NCI-H774 (cell line): ENCODE results near the gene GPANK1.

Source experiments
- DNase-seq: peaks from one replicate; lab custom pipeline; 2025; lab: John Stamatoyannopoulos, UW

GPANK1 gene

DNA sequence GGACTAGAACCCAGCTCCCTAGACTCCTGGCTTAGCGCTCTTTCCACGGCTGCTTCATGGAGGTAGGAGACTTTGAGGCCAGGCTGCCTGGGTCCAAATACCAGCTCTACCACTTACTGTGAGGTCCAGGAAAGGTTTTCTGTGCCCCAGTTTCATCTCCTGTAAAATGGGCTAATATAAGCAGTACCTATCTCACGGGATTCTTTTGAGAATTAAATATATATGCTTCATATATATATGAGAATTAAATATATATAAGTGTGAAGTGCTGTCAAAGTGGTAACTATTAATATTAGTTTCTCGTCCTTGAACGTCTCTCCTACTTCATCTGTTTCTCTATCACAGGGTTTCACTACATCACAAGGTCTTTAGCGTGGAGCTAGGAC lies 26.3 kb upstream of the GPANK1 start:
- no peak for DNase-seq

GRCh38 chr6:31690231-31691077 lies 25.7 kb upstream of the GPANK1 start:
- no peak for DNase-seq

DNA sequence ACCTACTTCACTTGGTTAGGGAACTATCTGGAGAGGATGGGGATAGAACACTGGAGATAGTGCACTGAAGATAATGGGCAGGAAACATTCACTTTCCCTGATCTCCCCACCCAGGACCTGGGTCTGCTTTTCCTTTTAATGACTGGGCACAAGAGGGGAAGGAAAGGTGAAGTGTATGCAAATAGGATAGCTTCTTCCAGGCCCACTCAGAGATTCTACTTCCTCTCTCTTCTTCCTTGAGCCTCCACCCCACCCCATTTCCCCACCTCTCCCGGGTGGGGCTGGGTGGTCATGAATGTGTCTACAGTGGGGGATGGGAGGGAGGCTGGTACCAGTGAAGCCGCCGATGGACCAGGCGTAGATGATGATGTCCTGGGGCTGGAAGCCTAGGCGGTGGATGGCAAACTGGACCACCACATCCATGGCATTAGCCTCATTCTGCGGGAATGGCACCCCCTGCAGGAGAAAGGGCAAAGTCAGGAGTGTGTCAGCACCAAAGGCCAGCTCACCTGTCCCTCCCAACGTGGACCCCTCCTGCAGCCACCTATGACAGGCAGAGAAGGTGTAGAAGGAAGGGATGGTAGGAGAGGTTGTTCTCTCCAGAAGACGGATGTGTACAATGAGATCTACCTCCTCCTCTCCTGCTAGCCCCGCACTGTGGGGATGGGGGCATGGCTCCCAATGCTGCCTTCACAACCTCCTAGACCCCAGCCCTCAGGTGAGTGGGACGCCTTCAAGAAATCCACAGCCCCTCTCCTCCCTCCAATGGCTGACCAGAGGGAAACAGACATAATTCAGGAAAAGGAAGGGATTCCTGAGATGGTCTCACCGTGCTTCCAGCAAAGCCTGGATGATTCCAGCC lies 24.7 kb upstream of the GPANK1 start:
- no peak for DNase-seq

DNA sequence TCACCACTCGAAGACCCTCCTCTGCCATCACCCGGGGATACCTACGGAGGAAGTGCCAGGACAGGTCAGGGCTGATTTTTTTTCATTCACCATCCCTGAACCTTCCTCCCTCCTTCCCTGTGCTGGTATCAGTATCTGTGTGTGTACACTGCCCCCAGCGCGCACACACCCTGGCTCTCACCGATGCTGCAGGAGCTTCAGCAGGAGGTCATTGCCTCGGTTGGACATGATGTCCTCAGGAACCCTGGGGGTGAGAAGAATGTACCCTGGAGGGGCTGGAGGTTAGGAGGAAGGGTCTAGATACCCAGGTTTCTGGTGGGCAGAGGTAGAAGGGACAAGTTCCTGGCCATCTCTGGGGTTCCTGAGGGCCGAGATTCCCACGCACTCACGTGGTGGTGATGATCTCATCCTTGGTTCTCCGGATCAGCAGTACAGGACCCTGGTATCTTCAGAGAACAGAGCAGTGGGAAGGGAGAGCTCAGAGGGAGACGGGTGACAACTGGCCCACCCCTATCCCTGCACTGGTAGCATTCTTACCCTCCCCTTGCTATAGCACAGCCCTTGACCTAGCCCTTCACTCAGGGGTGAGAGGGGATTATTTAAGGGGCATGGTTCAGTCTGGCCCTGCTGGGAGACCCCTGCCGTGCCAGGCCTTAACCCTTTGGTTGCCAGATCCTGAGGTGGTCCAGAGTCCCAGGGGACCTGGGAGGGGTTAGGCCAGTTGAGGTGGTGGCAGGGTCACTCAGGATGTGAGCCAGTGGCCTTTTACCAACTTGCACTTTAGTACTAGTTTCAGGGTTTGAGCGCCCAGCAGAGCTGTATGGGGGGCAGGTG lies 23.3 kb upstream of the GPANK1 start:
- DNase-seq, result no peak

DNA sequence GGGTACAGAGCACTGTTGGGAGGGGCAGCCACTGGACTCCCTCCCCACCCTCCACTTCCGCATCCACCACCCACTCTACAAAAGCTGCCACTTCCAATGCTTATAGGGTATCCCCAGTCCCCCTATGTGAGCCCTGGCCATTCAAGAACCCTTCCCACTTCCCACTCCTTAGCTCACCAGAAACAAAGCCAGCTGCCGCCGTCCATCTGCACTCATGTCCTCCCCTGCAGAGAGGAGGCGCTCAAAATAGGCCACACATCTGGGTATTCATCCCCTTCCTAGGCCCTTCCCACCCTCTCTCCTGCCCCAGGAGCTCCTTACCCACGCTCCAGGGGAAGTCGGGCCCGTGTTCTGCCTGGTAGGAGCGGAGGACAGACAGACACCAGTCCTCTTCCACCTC lies 22.5 kb upstream of the GPANK1 start:
- DNase-seq, result no peak

DNA sequence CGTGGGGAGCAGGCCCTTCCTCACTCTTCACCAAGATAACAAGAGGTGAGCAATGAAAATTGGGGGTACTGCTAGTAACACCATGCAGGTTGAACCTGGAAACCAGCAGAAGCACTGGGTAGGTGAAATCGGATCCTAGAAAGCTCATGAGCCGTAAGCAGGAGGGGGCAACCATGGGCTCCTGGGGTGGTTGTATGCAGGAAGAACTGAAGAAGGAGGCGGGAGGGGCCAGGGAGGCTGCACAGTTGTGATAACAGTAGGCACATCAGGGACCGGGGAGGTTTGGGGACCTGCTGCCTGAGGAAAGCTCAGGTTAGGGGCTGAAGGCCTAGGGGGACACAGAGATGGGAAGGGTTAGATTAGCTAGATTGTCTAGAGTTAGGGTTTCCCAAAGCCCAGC lies 21.7 kb upstream of the GPANK1 start:
- no peak for DNase-seq

DNA sequence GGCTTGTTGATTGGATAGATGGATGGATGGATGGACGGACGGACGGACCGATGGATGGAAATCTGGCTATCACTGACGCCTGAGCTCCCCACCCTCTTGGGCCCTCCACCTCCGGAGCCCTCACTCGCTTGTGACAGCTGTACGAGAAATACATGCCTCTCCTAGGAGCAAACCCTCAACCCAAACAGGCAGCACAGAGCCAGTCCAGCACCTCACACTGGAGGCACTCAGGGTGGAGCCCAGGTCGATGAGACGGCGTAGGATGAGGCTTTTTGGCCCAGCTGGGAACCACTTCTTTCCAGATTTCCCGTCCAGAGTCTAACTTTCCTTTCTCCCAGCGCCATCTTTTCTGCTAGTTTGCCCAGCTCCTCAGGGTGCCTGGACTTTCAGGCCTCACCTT lies 18.8 kb upstream of the GPANK1 start:
- no peak for DNase-seq

DNA sequence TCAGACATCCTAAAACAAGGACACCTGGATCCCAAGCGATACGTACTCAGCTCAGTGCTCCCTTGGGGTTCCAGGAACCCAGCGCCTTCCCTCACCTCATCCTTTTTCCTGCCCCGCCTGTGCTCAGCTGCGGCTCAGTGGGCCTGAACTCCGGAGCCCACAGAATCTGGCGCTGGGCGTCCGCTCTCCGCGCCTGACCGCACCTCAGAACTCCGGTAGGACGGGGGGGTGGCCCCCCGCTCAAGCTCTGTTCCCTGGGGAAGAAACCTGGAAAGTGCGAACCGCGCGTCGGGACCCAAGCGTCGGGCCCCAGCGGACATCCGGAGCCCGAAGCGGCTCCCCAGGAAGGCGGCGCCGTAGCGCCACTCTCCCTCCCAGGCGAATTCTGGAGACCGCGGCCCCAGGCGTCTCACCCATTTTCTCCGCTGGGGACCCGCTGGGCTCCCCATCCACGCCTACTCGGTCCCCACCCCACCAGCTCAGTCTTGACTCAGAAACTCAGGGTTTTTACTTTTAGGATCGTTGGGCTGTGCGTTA lies 16.4 kb upstream of the GPANK1 start:
- peak; percentile 36 for DNase-seq

DNA sequence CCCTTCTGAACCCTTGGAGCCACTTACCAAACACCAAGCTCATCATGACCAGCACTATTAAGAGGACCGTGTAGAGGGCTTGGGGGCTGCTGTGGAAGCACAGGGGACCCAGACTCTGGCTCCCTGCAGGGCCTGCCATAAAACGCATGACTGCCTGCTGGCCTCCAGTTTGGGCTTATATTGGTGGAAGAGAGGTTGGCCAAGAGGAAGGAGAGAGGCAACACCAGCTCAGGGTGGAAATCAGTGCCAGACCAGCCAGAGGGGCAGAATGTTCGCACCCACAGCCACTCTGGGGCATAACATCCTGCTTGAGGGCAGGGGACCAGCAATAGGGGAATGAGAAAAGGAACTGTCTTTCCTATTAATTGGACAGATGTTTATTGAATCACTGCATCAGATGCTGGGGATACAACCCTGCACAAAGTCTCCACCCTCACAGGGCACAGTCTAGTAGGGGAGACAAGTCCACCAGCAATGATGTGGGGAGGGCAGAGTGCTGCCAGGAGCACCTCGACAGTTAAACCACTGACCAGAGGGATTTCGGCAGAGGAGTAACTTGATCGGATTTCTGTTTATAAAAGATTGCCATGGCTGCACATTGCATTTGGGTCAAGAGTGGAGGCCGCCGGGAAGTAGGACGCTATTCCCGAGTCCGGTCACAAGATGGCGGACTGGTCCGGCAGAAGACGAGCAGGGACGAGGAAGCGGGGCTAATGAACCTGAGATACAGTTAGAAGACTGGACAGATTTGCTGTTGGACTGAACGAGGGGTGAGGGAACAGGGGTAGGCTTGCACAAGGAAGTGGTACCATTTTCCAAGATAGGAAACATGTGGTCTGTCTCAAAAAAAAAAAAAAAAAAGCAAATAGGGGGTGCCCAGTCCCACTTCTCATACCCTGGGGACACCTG lies 15.7 kb upstream of the GPANK1 start, which contains the start of gene LY6G5C:
LY6G5C (minus strand) TSS at position 842 of the 909 bp plus-strand sequence; CDS start at position 148, 694 bp downstream.
- DNase-seq, result peak; percentile 60

DNA sequence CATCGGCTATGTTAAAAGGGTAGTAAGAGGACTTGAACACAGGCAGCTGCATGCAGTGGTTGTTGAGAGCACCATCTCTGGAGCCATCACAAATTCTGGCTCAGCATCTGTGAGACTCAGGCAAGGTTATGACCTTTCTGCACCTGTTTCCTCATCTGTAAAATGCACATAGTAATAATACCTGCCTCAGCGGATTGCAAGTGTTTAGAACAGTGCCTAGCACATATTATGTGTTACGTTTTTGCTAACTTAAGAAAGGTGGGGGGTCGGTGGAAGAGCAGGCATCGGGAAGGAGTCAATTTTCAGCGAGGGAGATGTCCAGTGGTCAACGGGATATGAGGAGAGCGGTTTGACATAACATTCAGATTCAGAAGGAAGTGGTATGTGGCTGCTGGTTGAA lies 13.2 kb upstream of the GPANK1 start:
- DNase-seq, result no peak

DNA sequence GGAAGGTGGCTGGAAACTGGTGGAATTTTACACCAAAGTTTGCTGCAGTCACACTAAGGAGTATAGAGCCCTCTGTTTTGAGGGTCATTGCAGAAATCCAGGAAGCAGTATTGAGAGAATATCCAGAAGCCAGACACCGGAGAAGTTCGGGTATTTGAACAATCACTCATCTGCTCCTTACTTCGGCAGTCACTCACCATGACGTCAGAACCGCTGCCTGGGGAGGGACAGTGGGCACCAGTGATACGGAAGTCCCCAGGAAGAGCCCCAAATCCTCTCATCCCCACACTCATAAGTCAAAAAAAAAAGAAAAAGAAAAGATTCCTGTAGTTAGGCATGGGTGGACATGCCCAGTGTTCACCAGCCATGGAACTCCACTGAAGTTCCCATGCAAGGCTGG lies 12.1 kb upstream of the GPANK1 start:
- no peak for DNase-seq

DNA sequence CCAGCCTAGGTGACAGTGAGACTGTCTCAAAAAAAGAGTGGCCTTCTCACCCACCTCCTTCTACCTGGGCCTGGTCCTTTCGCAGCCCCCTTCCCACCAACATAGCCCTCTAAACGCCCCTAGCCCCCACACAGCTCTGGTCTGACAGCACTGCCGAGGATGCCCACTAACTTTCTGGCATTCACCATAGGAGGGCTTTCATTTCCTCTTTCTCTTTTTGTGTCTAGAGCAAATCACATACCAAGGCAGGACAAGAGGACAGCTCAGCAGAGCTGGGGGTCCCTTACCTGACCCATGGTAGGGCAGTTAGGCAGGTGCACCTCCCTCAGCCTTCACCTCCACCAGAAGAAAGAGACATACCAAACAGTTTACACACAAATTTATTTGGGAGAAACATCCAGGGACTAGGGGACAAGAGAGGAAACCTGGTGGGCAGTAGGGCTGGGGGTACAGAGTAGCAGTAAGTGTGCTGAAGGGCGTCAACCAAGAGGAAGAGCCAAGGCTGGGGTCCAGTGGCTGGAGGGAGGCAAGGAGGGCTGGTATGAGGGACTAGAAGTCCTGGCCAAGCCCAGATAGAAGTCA lies 11.6 kb upstream of the GPANK1 start:
- no peak for DNase-seq

- no peak for DNase-seq
Measured at GRCh38 chr6:31669676-31670075, 4.9 kb upstream of the GPANK1 start, which contains the start of gene LY6G5B. Gene LY6G5B (plus strand): TSS chr6:31669976. CDS start chr6:31670951, 975 bp downstream.

DNA sequence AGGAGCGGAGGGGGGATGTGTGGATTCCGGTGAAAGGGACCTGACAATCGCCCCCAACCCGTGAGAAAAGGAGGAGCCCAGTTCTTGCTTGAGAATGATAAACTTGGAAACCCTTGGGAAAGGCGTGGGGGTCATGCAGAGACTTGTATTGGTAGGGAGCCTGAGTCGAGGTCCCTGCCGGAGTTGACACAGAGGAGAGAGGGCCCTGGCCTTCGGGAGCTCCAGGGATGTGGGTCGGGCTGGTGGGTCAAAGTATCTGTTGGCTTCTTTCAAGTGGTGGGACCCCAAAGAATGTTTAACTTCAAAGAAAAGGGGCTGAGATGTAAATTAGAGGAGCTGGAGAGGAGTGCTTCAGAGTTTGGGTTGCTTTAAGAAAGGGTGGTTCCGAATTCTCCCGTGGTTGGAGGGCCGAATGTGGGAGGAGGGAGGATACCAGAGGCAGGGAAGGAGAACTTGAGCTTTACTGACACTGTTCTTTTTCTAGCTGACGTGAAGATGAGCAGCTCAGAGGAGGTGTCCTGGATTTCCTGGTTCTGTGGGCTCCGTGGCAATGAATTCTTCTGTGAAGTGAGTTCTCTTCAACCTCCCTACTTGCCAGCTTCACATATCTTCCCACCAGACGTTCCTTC lies 1.7 kb upstream of the GPANK1 start:
- DNase-seq, result no peak

- peak; percentile 96 for DNase-seq
Measured at GRCh38 chr6:31665501-31666336, 922 bp upstream of the GPANK1 start, which contains the start of gene CSNK2B. Gene CSNK2B (plus strand): TSS chr6:31666080. CDS start chr6:31666832, 752 bp downstream.

- no peak for DNase-seq
Measured at GRCh38 chr6:31663961-31664789, 622 bp downstream of the GPANK1 start.

DNA sequence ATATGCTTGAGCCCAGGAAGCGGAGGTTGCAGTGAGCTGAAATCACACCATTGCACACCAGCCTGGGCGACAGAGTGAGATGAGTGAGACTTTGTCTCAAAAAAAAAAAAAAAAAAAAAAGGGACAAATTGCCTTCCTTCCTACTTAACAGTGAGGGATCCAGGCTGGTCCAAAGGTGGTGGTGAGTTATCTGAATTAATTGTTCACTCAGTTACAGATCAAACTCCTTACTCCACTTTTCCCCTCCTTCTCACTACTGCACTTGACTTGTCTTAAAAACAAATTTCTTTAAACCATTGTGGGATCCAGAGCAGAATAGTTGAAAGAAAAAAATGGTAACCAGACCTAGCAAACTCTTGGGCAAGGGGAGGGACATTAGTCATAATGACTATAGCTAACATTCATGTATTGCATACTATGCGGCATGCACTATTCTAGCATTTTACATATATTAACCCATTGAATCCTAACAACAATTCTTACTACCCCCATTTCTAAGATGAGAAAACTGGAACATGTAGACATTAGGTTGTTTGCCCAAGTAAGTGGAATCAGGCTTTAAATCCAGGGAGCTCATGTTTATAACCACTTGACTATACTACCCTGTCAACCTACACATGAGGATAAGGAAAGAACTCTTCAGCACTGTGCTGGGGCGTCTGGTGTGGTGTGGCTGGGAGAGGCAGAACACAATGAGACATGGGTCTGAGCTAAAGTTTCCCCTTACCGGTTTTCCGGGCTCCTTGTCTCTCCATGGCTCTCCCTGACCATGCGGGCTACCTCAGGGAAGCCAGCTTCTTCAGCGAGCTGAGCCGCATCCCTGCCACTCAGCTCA lies 1.5 kb downstream of the GPANK1 start:
- no peak for DNase-seq
